PC-3 (cell line): ENCODE measurements around the gene HAVCR1. TPM values are rescaled to one million over a fixed set of nuclear protein-coding genes. Genes with fewer than 3 reads are reported as not detected.

ENCODE experiments used
- ATAC-seq: fragments of 200-7000 bp; cut with Tn5 transposase; 2 replicates; pipeline ENCODE4 v1.9.1; 2020; ENCODE audit warnings: mild to moderate bottlenecking, moderate library complexity
- BruUV-seq: library from RNA; stranded (reverse); fragments of 400-500 nt; replicated peaks from 2 replicates; lab custom pipeline; 2021; lab: Mats Ljungman, UMichigan
- CTCF ChIA-PET: fragments of 300-600 bp; sonication (Branson Sonifier 250); formaldehyde crosslinking; loops from one replicate; lab custom pipeline; 2022; ENCODE audit warnings: antibody characterized with exemption; lab: Charles Lee
- POLR2A ChIA-PET: fragments of 300-600 bp; sonication (Branson Sonifier 250); formaldehyde crosslinking; loops from one replicate; lab custom pipeline; 2022; ENCODE audit warnings: antibody characterized with exemption; ENCODE audit not compliant: unreplicated experiment; lab: Charles Lee
- DNase-seq: peaks from one replicate; pipeline ENCODE4 v3.0.0-alpha.2; 2015
- H2AFZ ChIP-seq: fragments of 300-600 bp; sonication (generic); 2 replicates; pipeline ENCODE4 v1.6.0; 2016; ENCODE audit warnings: antibody characterized with exemption, low read length
- H3F3A ChIP-seq: fragments of 300-600 bp; sonication (generic); one replicate; pipeline ENCODE4 v1.6.0; 2017; ENCODE audit warnings: antibody characterized with exemption, low read length, control low read depth, mild to moderate bottlenecking; ENCODE audit not compliant: unreplicated experiment
- H3K27ac ChIP-seq: fragments of 300-600 bp; sonication (generic); 2 replicates; pipeline ENCODE4 v1.5.1; 2016; ENCODE audit warnings: mild to moderate bottlenecking, low read length
- H3K27me3 ChIP-seq: fragments of 300-600 bp; sonication (generic); 2 replicates; pipeline ENCODE4 v1.6.1; 2016; ENCODE audit warnings: low read length, mixed read lengths
- H3K36me3 ChIP-seq: fragments of 300-600 bp; sonication (generic); 2 replicates; pipeline ENCODE4 v1.6.1; 2016; ENCODE audit warnings: low read depth, mixed run types, low read length, mixed read lengths
- H3K4me1 ChIP-seq: fragments of 300-600 bp; sonication (generic); 2 replicates; pipeline ENCODE4 v1.5.1; 2016; ENCODE audit warnings: low read length; ENCODE audit not compliant: insufficient read depth
- H3K4me2 ChIP-seq: fragments of 300-600 bp; sonication (generic); 2 replicates; pipeline ENCODE4 v1.6.0; 2016; ENCODE audit warnings: low read length
- H3K4me3 ChIP-seq: fragments of 300-600 bp; sonication (generic); 2 replicates; pipeline ENCODE4 v1.5.1; 2016; ENCODE audit warnings: mild to moderate bottlenecking, low read length, mixed read lengths
- H3K79me2 ChIP-seq: fragments of 300-600 bp; sonication (generic); 2 replicates; pipeline ENCODE4 v1.6.1; 2017; ENCODE audit warnings: low read length, mixed read lengths
- H3K9ac ChIP-seq: fragments of 300-600 bp; sonication (generic); 2 replicates; pipeline ENCODE4 v1.6.0; 2016; ENCODE audit warnings: mild to moderate bottlenecking, low read length
- H3K9me2 ChIP-seq: fragments of 300-600 bp; sonication (generic); replicated peaks from 2 replicates; pipeline ENCODE4 v1.6.1; 2016; ENCODE audit warnings: mixed run types, low read length, mixed read lengths
- H3K9me3 ChIP-seq: fragments of 300-600 bp; sonication (generic); 2 replicates; pipeline ENCODE4 v1.6.1; 2016; ENCODE audit warnings: low read length, mixed read lengths
- H4K20me1 ChIP-seq: fragments of 300-600 bp; sonication (generic); 2 replicates; pipeline ENCODE4 v1.6.1; 2016; ENCODE audit warnings: low read length, mixed read lengths
- EZH2 ChIP-seq: fragments of 300-600 bp; sonication (generic); IDR thresholded peaks from one replicate; pipeline ENCODE4 v1.6.1; 2017; ENCODE audit warnings: antibody characterized with exemption, mild to moderate bottlenecking, low read length; ENCODE audit not compliant: unreplicated experiment
- EZH2phosphoT487 ChIP-seq: fragments of 300-600 bp; sonication (generic); IDR thresholded peaks from 2 replicates; pipeline ENCODE4 v1.6.1; 2018; ENCODE audit warnings: mild to moderate bottlenecking, antibody characterized with exemption, low read length, borderline replicate concordance
- intact Hi-C: fragments of 100-400 bp; cut with micrococcal nuclease; formaldehyde crosslinking; loops from 2 replicates; pipeline ENCODE4 v1.9.0; 2023
- total RNA-seq: library from RNA; depleted of rRNA; stranded (reverse); fragments of >200 nt; gene quantifications from 2 replicates; pipeline ENCODE4 v1.2.3, GENCODE V29; 2014
- TF ChIP-seq, protein P1 (sequence below): fragments of 300-600 bp; sonication (generic); conservative IDR thresholded peaks from 2 replicates; pipeline ENCODE4 v1.5.1; 2017; ENCODE audit warnings: antibody characterized with exemption, low read depth, mild to moderate bottlenecking, low read length

Gene HAVCR1
- total RNA-seq, 1 experiment from 2014 or later: not detected

DNA sequence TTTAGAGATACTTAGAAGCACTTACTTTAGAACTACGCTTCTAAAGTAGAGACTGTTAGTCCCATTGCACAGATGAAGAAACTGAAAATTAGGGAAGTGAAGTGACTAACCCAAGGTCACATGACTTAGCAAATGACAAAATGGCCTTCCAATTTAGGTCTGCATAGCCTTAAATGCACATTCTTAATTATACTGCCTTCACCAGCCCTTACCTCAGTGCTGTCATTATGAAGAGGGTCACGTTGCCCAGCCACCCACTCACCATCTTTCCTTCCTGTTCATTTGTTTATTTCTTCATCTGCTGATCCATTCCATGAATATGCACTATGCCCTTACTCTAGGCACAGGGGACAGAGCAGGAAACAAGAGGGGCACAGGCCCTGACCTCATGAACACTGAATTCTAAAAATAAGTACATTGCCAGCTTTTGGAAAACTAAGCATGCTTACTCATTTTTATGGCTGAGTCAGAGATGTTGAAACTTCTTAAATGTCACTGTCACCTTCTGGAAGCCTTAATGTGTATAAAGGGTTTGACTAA is 41.3 kb upstream of the HAVCR1 start:
- CTCF ChIA-PET: no interaction called here
- ATAC-seq: peak; percentile 70
- Histone ChIP-seq H3K79me2 (no peaks in the 10 kb centered on the region), H3K9me3 (no peaks in the 10 kb centered on the region), H3K27ac (no peak overlapping the region), H3K4me1 (peaks cover 5% of the 10 kb centered on the region; the same call in 1 of the 2 replicates), H4K20me1 (no peaks in the 10 kb centered on the region), H2AFZ (no peak overlapping the region), H3F3A (no peaks in the 10 kb centered on the region), H3K4me2 (0 out of 2 replicates have a peak overlapping the region, but pooled peaks have one; percentile 0), H3K9ac (no peak overlapping the region), H3K4me3 (no peak overlapping the region), H3K36me3 (no peaks in the 10 kb centered on the region), H3K9me2 (no peaks in the 10 kb centered on the region), H3K27me3 (peaks cover 4% of the 10 kb centered on the region)
- POLR2A ChIA-PET: no interaction called here
- DNase-seq: peak; percentile 80
- BruUV-seq: no TSS peak
- no peak for TF ChIP-seq EZH2phosphoT487
- TF ChIP-seq EZH2: no peak
- TF ChIP-seq, protein P1, sequence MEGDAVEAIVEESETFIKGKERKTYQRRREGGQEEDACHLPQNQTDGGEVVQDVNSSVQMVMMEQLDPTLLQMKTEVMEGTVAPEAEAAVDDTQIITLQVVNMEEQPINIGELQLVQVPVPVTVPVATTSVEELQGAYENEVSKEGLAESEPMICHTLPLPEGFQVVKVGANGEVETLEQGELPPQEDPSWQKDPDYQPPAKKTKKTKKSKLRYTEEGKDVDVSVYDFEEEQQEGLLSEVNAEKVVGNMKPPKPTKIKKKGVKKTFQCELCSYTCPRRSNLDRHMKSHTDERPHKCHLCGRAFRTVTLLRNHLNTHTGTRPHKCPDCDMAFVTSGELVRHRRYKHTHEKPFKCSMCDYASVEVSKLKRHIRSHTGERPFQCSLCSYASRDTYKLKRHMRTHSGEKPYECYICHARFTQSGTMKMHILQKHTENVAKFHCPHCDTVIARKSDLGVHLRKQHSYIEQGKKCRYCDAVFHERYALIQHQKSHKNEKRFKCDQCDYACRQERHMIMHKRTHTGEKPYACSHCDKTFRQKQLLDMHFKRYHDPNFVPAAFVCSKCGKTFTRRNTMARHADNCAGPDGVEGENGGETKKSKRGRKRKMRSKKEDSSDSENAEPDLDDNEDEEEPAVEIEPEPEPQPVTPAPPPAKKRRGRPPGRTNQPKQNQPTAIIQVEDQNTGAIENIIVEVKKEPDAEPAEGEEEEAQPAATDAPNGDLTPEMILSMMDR: no peak
- intact Hi-C loops: no loop called here

- ChIA-PET CTCF (no interaction called here), POLR2A (no interaction called here)
- Histone ChIP-seq H2AFZ (no peak overlapping the region), H3K4me1 (no peaks in the 10 kb centered on the region), H4K20me1 (no peaks in the 10 kb centered on the region), H3K27ac (no peak overlapping the region), H3K4me2 (no peak overlapping the region), H3K36me3 (no peaks in the 10 kb centered on the region), H3F3A (no peaks in the 10 kb centered on the region), H3K9me3 (no peaks in the 10 kb centered on the region), H3K4me3 (no peak overlapping the region), H3K79me2 (no peaks in the 10 kb centered on the region), H3K9ac (no peak overlapping the region), H3K27me3 (peaks cover 4% of the 10 kb centered on the region), H3K9me2 (no peaks in the 10 kb centered on the region)
- DNase-seq: no peak
- TF ChIP-seq, protein P1: no peak
- TF ChIP-seq EZH2phosphoT487: no peak
- TF ChIP-seq EZH2: no peak
- intact Hi-C loops: no loop called here
- no TSS peak for BruUV-seq
- no peak for ATAC-seq
Observed at GRCh38 chr5:157088342-157088990, 29.6 kb upstream of the HAVCR1 start.

DNA sequence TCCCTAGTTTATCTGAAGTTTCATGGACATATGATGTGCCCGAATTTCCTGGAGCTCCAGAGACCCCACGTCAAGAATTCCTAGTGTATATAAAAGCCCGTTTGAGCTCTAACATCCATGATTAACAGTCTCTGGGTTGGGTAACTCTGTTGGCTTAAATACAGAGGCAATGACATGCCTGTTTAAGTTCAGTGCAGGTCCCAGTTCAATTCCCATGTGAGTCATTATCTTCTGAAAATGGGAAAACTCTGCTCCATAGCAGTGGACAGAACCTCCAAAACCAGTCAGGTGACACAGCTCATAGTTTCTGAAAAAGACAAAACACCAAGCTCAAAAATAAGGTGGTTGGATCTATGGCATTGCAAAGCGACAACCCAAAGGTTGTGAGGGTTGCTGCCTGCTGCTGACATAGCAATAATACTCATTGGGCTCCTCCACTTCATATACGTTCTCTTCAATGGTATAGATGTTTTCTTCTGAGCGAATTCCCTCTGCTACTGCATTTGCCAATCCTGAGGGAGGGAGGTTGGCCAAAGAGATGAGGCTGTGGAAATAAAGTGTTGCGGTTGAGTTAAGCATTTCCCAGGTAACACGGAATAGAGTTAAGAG is 27.9 kb upstream of the HAVCR1 start:
- Histone ChIP-seq H3K9me3 (no peaks in the 10 kb centered on the region), H3K9me2 (no peaks in the 10 kb centered on the region), H2AFZ (no peak overlapping the region), H3K4me3 (no peak overlapping the region), H3K4me2 (no peak overlapping the region), H3K79me2 (no peaks in the 10 kb centered on the region), H3K27ac (no peak overlapping the region), H3K4me1 (no peaks in the 10 kb centered on the region), H3K9ac (no peak overlapping the region), H3K36me3 (no peaks in the 10 kb centered on the region), H3K27me3 (no peaks in the 10 kb centered on the region; the same call in none of the 2 replicates), H4K20me1 (no peaks in the 10 kb centered on the region), H3F3A (no peaks in the 10 kb centered on the region)
- CTCF ChIA-PET: no interaction called here
- no peak for DNase-seq
- ATAC-seq: no peak
- BruUV-seq: no TSS peak
- intact Hi-C loops: no loop called here
- POLR2A ChIA-PET: no interaction called here
- TF ChIP-seq EZH2phosphoT487 (no peak), EZH2 (no peak)
- TF ChIP-seq, protein P1: no peak
